Renal cortical epithelial cell (primary cell): ENCODE results near the gene CCDC70. TPM values are rescaled to one million over a fixed set of nuclear protein-coding genes. Genes with fewer than 3 reads are reported as not detected.

Source experiments
- DNase-seq: peaks from one replicate; pipeline ENCODE4 v3.0.0-alpha.2; 2011; ENCODE audit warnings: low read depth
- total RNA-seq: library from RNA; depleted of rRNA; stranded (reverse); fragments of >200 nt; gene quantifications from 2 replicates; pipeline ENCODE4 v1.2.3, GENCODE V29; 2014

Gene CCDC70
- total RNA-seq, 1 donor from 2014 or later, result not detected

- DNase-seq, result no peak
Observed at GRCh38 chr13:51829568-51829899, 32.2 kb upstream of the CCDC70 start.

GRCh38 chr13:51831519-51831918, 30.2 kb upstream of the CCDC70 start:
- no peak for DNase-seq

- no peak for DNase-seq
Observed at GRCh38 chr13:51832471-51833152, 29.2 kb upstream of the CCDC70 start.

GRCh38 chr13:51833980-51834379, 27.8 kb upstream of the CCDC70 start:
- DNase-seq, result no peak

GRCh38 chr13:51834581-51835171, 27.1 kb upstream of the CCDC70 start:
- no peak for DNase-seq

GRCh38 chr13:51837016-51837415, 24.8 kb upstream of the CCDC70 start:
- no peak for DNase-seq

- DNase-seq, result peak; percentile 78
Observed at GRCh38 chr13:51838240-51838846, 23.4 kb upstream of the CCDC70 start.

GRCh38 chr13:51839711-51840540, 21.8 kb upstream of the CCDC70 start:
- no peak for DNase-seq

- no peak for DNase-seq
Observed at GRCh38 chr13:51840917-51841316, 20.9 kb upstream of the CCDC70 start.

- DNase-seq, result no peak
Observed at GRCh38 chr13:51841732-51842131, 20.0 kb upstream of the CCDC70 start.

- no peak for DNase-seq
Observed at GRCh38 chr13:51843529-51843928, 18.2 kb upstream of the CCDC70 start.

- DNase-seq, result peak; percentile 27
Observed at GRCh38 chr13:51844862-51845573, 16.8 kb upstream of the CCDC70 start, which contains the start of gene TMEM272. TSS of gene TMEM272 (minus strand) at chr13:51845177. CDS start at chr13:51838530, 6,647 bp downstream.

- DNase-seq, result peak; percentile 3
Observed at GRCh38 chr13:51845574-51846318, 16.0 kb upstream of the CCDC70 start.

- no peak for DNase-seq
Observed at GRCh38 chr13:51846756-51847155, 15.0 kb upstream of the CCDC70 start.

GRCh38 chr13:51848674-51849073, 13.1 kb upstream of the CCDC70 start:
- DNase-seq, result peak; percentile 4

- DNase-seq, result no peak
Observed at GRCh38 chr13:51849145-51850101, 12.3 kb upstream of the CCDC70 start.

GRCh38 chr13:51856027-51856736, 5.6 kb upstream of the CCDC70 start:
- no peak for DNase-seq

- no peak for DNase-seq
Observed at GRCh38 chr13:51856998-51857397, 4.8 kb upstream of the CCDC70 start.
